ENCODE data around the gene ZBTB7C. TPM values are rescaled to one million over a fixed set of nuclear protein-coding genes. Genes with fewer than 3 reads are reported as not detected.

The ZBTB7C gene
- total and polyA plus RNA-seq, 9 of the 15 experiments (the other 6 are each of a cell fraction or from before 2014, with no cell fraction given), result not detected

GRCh38 chr18:48034651-48035555 lies 374.3 kb downstream of the ZBTB7C start:
- TF ChIP-seq ZFP30 (CRISPR knock-in tag; IDR thresholded peaks at IDR 0.05; ENCODE audit: borderline replicate concordance) (no peak), KAT2B (IDR thresholded peaks at IDR 0.05; ENCODE audit: low read depth, low read length) (no peak), MBD2 (IDR thresholded peaks at IDR 0.05; ENCODE audit: borderline replicate concordance, low read depth) (no peak), VEZF1 (CRISPR knock-in tag; IDR thresholded peaks at IDR 0.05) (no peak), FOS (IDR thresholded peaks at IDR 0.05; ENCODE audit: extremely low read depth, insufficient read length) (no peak), MAZ (CRISPR knock-in tag; conservative IDR thresholded peaks at IDR 0.05 in 1 of 2, IDR thresholded peaks at IDR 0.05 in 1 of 2) (no peak), FUS (optimal IDR thresholded peaks at IDR 0.05; ENCODE audit: low read depth, low read length) (no peak), RFX1 (IDR thresholded peaks at IDR 0.05) (no peak), SMAD1 (IDR thresholded peaks at IDR 0.05; ENCODE audit: low read depth, low read length, partially characterized antibody) (no peak), PRMT5 (CRISPR knock-in tag; IDR thresholded peaks at IDR 0.05) (no peak)
- H3K4me2 ChIP-seq (ENCODE audit: insufficient read depth, low read length), result no peak overlapping the region
- H3K9ac ChIP-seq (ENCODE audit: insufficient read depth in 1 of 2, low read depth in 2 of 2, low read length in 2 of 2), result no peak overlapping the region
- ATAC-seq, result no peak
- peaks cover 0 to 51% of the 10 kb centered on the region in 2 experiments; a peak in 2 of 5 replicates for H3K27me3 ChIP-seq (ENCODE audit: control insufficient read depth in 2 of 2, insufficient read depth in 2 of 2, low read length in 2 of 2)
- no peaks in the 10 kb centered on the region for H3K36me3 ChIP-seq (ENCODE audit: control insufficient read depth, insufficient read depth, low read length)
- intact Hi-C loops (cut with micrococcal nuclease), result loop anchor here (5.0 to 10.0 kb wide), 2 partner anchors 60 to 412 kb away; no protein-coding TSS in a partner anchor
- H3K4me1 ChIP-seq (replicated peaks in 1 of 2; ENCODE audit: control insufficient read depth in 2 of 2, insufficient read depth in 2 of 2, low read length in 2 of 2), result no peaks in the 10 kb centered on the region
- WGBS (ENCODE audit: insufficient coverage, low coverage, missing lambda C conversion rate), result under 1% methylated on average over 13 of the region's 16 CpGs
- peaks cover 4% of the 10 kb centered on the region for H4K20me1 ChIP-seq (replicated peaks; ENCODE audit: control insufficient read depth, insufficient read depth, low read length)
- no peak overlapping the region for H3K4me3 ChIP-seq
- H3K9me3 ChIP-seq (replicated peaks; ENCODE audit: control insufficient read depth, insufficient read depth, low read depth, low read length), result no peaks in the 10 kb centered on the region
- ChIA-PET CTCF (ENCODE audit: low intra/inter-chr PET ratio) (no interaction called here), POLR2A (no interaction called here)
- BruUV-seq (replicated peaks), result no TSS peak
- in situ Hi-C loops (cut with MboI), result no loop called here
- H3K9me1 ChIP-seq (ENCODE audit: control insufficient read depth, insufficient read depth, low read length), result no peaks in the 10 kb centered on the region
- H3K79me2 ChIP-seq (ENCODE audit: control insufficient read depth, insufficient read depth, low read length), result no peaks in the 10 kb centered on the region
- DNase-seq (ENCODE audit: extremely low read depth in 1 of 4, low spot score in 3 of 4), result no peak
- no peak overlapping the region for H2AFZ ChIP-seq (ENCODE audit: low read depth, low read length)
- FAIRE-seq, result no peak
- no peak overlapping the region for H3K27ac ChIP-seq (ENCODE audit: extremely low read depth, low read depth, low read length)

Data from K562 (cell line).